Ovary (tissue), 9 donors: ENCODE results near the gene C2CD3. TPM values are rescaled to one million over a fixed set of nuclear protein-coding genes. Genes with fewer than 3 reads are reported as not detected.
"Not testable (repeated sequence)": the region's sequence is repeated elsewhere in the genome, so short reads cannot be mapped to it uniquely, and the experiment has no call there.

ENCODE experiments used
- DNase-seq, 5 donors: peaks; one replicate each; pipeline ENCODE4 v3.0.0-alpha.2; 2019 to 2020
- H3K27ac ChIP-seq, 2 donors: fragments of 200-600 bp; one replicate each; pipeline versions ENCODE4 v1.5.1 to v1.8.0; 2019 to 2022
- H3K27me3 ChIP-seq: fragments of 200-600 bp; one replicate; pipeline ENCODE4 v1.8.0; 2022
- H3K36me3 ChIP-seq: fragments of 200-600 bp; sonication (generic); one replicate; pipeline ENCODE4 v1.5.1; 2019
- H3K4me1 ChIP-seq: one replicate; pipeline ENCODE4 v1.8.1; 2013; ENCODE audit warnings: mild to moderate bottlenecking, moderate library complexity; ENCODE audit not compliant: insufficient read depth
- H3K4me3 ChIP-seq: fragments of 200-600 bp; sonication (generic); one replicate; pipeline ENCODE4 v1.5.1; 2017
- H3K9me3 ChIP-seq, 2 donors: fragments of 200-600 bp in 1 of 2; sonication (generic) in 1 of 2; one replicate each; pipeline versions ENCODE4 v1.5.1 to v1.8.1; 2013 to 2019; ENCODE audit warnings: mild to moderate bottlenecking in 1 of 2, moderate library complexity in 1 of 2
- EP300 ChIP-seq: sonication (generic); formaldehyde crosslinking; IDR thresholded peaks from one replicate; pipeline ENCODE4 v1.6.1; 2017; ENCODE audit warnings: antibody characterized with exemption
- POLR2A ChIP-seq: fragments of 450-650 bp; IDR thresholded peaks from one replicate; pipeline ENCODE4 v1.6.1; 2017; ENCODE audit warnings: antibody characterized with exemption, mild to moderate bottlenecking, moderate library complexity
- WGBS, 3 donors: extraction: QIAGEN DNeasy Blood & Tissue Kit in 1 of 3; methylation state at CpG; one replicate each; pipeline versions ENCODE4 v1.1.5 to v1.1.7; 2013 to 2017; 5-methylcytosine and 5-hydroxymethylcytosine counted together
- intact Hi-C, 4 donors: fragments of 100-400 bp; cut with DNase I; formaldehyde crosslinking; loops; one replicate each; pipeline versions ENCODE4 v1.11.0 to v1.15.1; 2022 to 2023
- polyA plus RNA-seq, 2 donors: library from polyadenylated mRNA; stranded (reverse); fragments of 200-250 nt in 1 of 2; fragments of 350-450 nt in 1 of 2; fragmentation: Illumina TruSeq in 1 of 2; extraction: RNeasy Lipid Tissue Mini Kit (QIAGEN cat#74804) in 1 of 2; gene quantifications; one replicate each; pipeline ENCODE4 v1.2.3, GENCODE V29; 2013 to 2014
- total RNA-seq, 7 donors: library from RNA; depleted of rRNA in 2 of 7; stranded (reverse); fragments of >200 nt in 2 of 7; fragmentation: NEBNext Ultra II Directional in 3 of 7; extraction: Animal tissue kit (Norgen Biotek cat#: 25700) in 3 of 7; gene quantifications; one replicate each; pipeline versions ENCODE4 v1.1.0 to v1.2.4, GENCODE V29; 2016 to 2023
- TF ChIP-seq, protein P1 (sequence below), 3 donors: fragments of 450-650 bp in 2 of 3; fragments of 200-600 bp in 1 of 3; IDR thresholded peaks; one replicate each; pipeline versions ENCODE4 v1.5.1 to v1.8.0; 2016 to 2022; ENCODE audit warnings: antibody characterized with exemption in 3 of 3, mild to moderate bottlenecking in 1 of 3
- donor health status: DM: no; HTN: no; CAD: no; lungs with moderate emphysema.
- donor health status: DM: no; HTN: no; CAD: no.
- donor health status: Bipolar disorder and iron deficiency.
- donor health status: DM: yes; HTN: yes; CAD: no.
- donor health status: DM: no; HTN: no; CAD: no.
- donor health status: DM: yes; HTN: yes; CAD: no.

The C2CD3 gene
- total and polyA plus RNA-seq, 9 donors: 9.3 to 33.5 (median 17.5) TPM

DNA sequence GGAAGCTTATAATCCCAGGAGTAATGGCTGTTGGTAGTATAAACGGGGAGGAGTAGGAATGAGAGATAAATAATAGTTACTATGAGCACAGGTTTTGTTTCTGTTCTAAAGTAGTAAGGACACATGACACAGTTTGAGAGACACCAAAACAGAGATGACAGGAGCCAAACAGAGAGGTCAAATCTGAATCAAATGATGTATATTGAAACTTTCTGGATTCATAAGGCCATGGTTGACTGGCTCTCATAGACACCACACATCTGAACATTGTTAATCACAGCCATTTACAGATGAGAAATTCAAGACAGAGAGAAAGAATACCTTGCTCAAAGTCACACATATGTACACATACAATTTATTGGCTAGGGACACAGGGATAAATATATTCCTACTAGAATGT, 98.5 kb downstream of the C2CD3 start:
- peaks cover 3% of the 10 kb centered on the region for H3K4me1 ChIP-seq
- H3K27me3 ChIP-seq: no peaks in the 10 kb centered on the region
- intact Hi-C loops: no loop called here
- H3K4me3 ChIP-seq: no peak overlapping the region
- TF ChIP-seq EP300 (no peak), POLR2A (no peak)
- TF ChIP-seq, protein P1, sequence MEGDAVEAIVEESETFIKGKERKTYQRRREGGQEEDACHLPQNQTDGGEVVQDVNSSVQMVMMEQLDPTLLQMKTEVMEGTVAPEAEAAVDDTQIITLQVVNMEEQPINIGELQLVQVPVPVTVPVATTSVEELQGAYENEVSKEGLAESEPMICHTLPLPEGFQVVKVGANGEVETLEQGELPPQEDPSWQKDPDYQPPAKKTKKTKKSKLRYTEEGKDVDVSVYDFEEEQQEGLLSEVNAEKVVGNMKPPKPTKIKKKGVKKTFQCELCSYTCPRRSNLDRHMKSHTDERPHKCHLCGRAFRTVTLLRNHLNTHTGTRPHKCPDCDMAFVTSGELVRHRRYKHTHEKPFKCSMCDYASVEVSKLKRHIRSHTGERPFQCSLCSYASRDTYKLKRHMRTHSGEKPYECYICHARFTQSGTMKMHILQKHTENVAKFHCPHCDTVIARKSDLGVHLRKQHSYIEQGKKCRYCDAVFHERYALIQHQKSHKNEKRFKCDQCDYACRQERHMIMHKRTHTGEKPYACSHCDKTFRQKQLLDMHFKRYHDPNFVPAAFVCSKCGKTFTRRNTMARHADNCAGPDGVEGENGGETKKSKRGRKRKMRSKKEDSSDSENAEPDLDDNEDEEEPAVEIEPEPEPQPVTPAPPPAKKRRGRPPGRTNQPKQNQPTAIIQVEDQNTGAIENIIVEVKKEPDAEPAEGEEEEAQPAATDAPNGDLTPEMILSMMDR (IDR thresholded peaks at IDR 0.05): no peak
- no peaks in the 10 kb centered on the region for H3K36me3 ChIP-seq
- no peak for DNase-seq
- WGBS, 3 donors: 77 to 81% (median 80%) methylated on average over 1 of the region's 1 CpG
- no peak overlapping the region for H3K27ac ChIP-seq
- H3K9me3 ChIP-seq: no peaks in the 10 kb centered on the region

- Histone ChIP-seq H3K4me3 (no peak overlapping the region), H3K9me3 (no peaks in the 10 kb centered on the region), H3K27me3 (no peaks in the 10 kb centered on the region), H3K27ac (no peak overlapping the region), H3K36me3 (no peaks in the 10 kb centered on the region), H3K4me1 (peaks cover 3% of the 10 kb centered on the region)
- no peak for DNase-seq
- intact Hi-C loops: no loop called here
- TF ChIP-seq POLR2A (no peak), EP300 (no peak)
- TF ChIP-seq, protein P1 (IDR thresholded peaks at IDR 0.05): no peak
- WGBS, 3 donors: 34 to 53% (median 52%) methylated on average over 3 of the region's 3 CpGs
Observed at GRCh38 chr11:74070723-74071492, 99.9 kb downstream of the C2CD3 start.

DNA sequence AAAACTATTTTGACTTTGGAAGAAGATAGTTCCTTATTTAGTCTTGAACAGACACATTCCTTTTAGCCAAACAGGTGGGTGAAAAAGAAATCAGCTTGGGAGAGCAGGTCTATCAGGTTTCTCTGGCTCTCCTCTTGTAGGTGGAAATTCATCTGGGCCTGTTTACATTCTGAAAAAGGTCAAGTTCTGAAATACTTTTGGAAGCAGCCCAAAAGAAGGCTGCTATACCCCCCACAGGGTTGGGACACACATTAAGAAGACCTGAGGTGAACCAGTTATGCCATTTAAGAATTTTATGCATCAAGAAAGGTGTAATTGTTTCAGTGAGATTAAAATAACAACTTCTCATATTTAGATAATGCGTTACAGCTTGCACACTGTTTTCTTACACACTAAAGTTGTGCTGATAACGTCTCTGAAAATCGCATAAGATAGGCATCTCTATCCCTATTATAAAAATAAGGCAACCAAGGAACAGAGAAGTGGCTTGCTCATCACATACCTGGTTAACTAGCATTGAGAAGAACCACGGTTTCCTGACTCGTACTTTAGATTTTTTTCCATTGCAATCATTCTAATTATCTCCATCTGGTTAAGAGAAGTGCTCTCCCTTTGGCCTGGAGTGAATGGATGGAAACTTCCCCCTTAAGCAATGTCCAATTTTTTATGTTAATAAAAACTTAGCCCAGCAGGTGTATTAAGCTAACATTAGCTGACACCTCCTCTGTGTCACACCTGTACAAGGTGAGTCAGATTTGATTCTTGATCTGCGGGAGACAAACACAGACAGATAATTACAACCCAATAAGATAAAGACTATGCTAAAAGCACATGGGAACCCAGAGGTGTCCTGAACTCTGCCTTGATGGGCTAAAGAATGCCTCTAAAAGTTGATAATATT, 101.4 kb downstream of the C2CD3 start:
- Histone ChIP-seq H3K36me3 (no peaks in the 10 kb centered on the region), H3K9me3 (no peaks in the 10 kb centered on the region), H3K4me1 (peaks cover 3% of the 10 kb centered on the region), H3K27me3 (no peaks in the 10 kb centered on the region), H3K27ac (no peak overlapping the region), H3K4me3 (no peak overlapping the region)
- WGBS, 3 donors: 58 to 80% (median 78%) methylated on average over 6 of the region's 6 CpGs
- intact Hi-C loops: loop anchor here in 1 of 4 donors (10.0 kb wide), 1 partner anchor 105 kb away; no protein-coding TSS in a partner anchor
- DNase-seq: no peak
- TF ChIP-seq POLR2A: no peak
- no peak for TF ChIP-seq EP300

GRCh38 chr11:74066663-74067062, 104.1 kb downstream of the C2CD3 start:
- DNase-seq, H3K4me3 ChIP-seq, H3K4me1 ChIP-seq, H3K36me3 ChIP-seq, H3K27ac ChIP-seq, H3K9me3 ChIP-seq, H3K27me3 ChIP-seq: not testable (repeated sequence)
- intact Hi-C loops: loop anchor here in 1 of 4 donors (10.0 kb wide), 1 partner anchor 102 kb away; no protein-coding TSS in a partner anchor

DNA sequence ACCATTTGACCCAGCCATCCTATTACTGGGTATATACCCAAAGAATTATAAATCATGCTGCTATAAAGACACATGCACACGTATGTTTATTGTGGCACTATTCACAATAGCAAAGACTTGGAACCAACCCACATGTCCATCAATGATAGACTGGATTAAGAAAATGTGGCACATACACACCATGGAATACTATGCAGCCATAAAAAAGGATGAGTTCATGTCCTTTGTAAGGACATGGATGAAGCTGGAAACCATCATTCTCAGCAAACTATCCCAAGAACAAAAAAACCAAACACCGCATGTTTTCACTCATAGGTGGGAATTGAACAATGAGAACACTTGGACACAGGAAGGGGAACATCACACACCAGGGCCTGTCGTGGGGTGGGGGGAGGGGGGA, 105.3 kb downstream of the C2CD3 start:
- H3K27ac ChIP-seq, DNase-seq, H3K27me3 ChIP-seq, H3K36me3 ChIP-seq, H3K4me1 ChIP-seq, H3K9me3 ChIP-seq, H3K4me3 ChIP-seq: not testable (repeated sequence)
- WGBS, 3 donors: 82 to 97% (median 94%) methylated on average over 2 to 3 of the region's 3 CpGs
- intact Hi-C loops: loop anchor here in 1 of 4 donors (10.0 kb wide), 1 partner anchor 101 kb away; no protein-coding TSS in a partner anchor

DNA sequence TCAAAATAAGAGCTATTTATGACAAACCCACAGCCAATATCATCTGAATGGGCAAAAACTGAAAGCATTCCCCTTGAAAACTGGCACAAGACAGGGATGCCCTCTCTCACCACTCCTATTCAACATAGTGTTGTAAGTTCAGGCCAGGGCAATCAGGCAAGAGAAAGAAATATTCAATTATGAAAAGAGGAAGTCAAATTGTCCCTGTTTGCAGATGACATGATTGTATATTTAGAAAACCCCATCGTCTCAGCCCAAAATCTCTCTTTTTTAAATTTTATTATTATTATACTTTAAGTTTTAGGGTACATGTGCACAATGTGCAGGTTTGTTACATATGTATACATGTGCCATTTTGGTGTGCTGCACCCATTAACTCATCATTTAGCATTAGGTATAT, 107.2 kb downstream of the C2CD3 start:
- WGBS, 3 donors: 93% methylated on average over 1 of the region's 1 CpG
- not testable (repeated sequence) for H3K27me3 ChIP-seq, H3K27ac ChIP-seq, H3K36me3 ChIP-seq, H3K4me3 ChIP-seq, H3K9me3 ChIP-seq, H3K4me1 ChIP-seq, DNase-seq
- intact Hi-C loops: loop anchor here in 1 of 4 donors (10.0 kb wide), 1 partner anchor 99 kb away; no protein-coding TSS in a partner anchor

DNA sequence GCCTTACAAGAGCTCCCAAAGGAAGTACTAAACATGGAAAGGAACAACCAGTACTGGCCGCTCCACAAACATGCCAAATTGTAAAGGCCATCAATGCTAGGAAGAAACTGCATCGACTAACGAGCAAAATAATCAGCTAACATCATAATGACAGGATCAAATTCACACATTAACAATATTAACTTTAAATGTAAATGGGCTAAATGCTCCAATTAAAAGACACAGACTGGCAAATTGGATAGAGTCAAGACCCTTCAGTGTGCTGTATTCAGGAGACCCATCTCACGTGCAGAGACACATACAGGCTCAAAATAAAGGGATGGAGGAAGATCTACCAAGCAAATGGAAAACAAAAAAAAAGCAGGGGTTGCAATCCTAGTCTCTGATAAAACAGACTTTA, 109.2 kb downstream of the C2CD3 start:
- H3K4me3 ChIP-seq: not testable (repeated sequence)

More for the DNA sequence above, 109.2 kb downstream of the C2CD3 start:
- H3K4me1 ChIP-seq, H3K27ac ChIP-seq, H3K27me3 ChIP-seq, DNase-seq, H3K9me3 ChIP-seq, H3K36me3 ChIP-seq: not testable (repeated sequence)
- intact Hi-C loops: loop anchor here in 1 of 4 donors (10.0 kb wide), 1 partner anchor 97 kb away; no protein-coding TSS in a partner anchor
- WGBS, 3 donors: 96 to 98% (median 98%) methylated on average over 4 of the region's 4 CpGs
